Heart left ventricle (tissue), 16 donors: ENCODE data around the gene KISS1. TPM values are rescaled to one million over a fixed set of nuclear protein-coding genes. Genes with fewer than 3 reads are reported as not detected.

Experiments used
- ATAC-seq, 4 donors: fragments of 200-7000 bp; cut with Tn5 transposase; one replicate each; pipeline ENCODE4 v1.9.1; 2020 to 2022; ENCODE audit warnings: moderate library complexity in 4 of 4, mild to moderate bottlenecking in 3 of 4, moderate number of reproducible peaks in 1 of 4
- DNase-seq, 5 donors: peaks; one replicate each; pipeline ENCODE4 v3.0.0-alpha.2; 2020
- H3K27ac ChIP-seq, 12 donors: fragments of 200-600 bp; sonication (generic) in 4 of 12; one replicate each; pipeline versions ENCODE4 v1.5.0 to v1.8.0; 2016 to 2022; ENCODE audit warnings: mild to moderate bottlenecking in 2 of 12
- H3K27me3 ChIP-seq, 9 donors: fragments of 200-600 bp; sonication (generic) in 2 of 9; one replicate each; pipeline versions ENCODE4 v1.5.1 to v1.8.0; 2016 to 2022; ENCODE audit warnings: mild to moderate bottlenecking in 3 of 9
- H3K36me3 ChIP-seq, 9 donors: fragments of 200-600 bp; sonication (generic) in 2 of 9; one replicate each; pipeline versions ENCODE4 v1.5.0 to v1.8.0; 2018 to 2022; ENCODE audit warnings: mild to moderate bottlenecking in 2 of 9
- H3K4me1 ChIP-seq, 12 donors: fragments of 200-600 bp; sonication (generic) in 4 of 12; one replicate each; pipeline versions ENCODE4 v1.5.0 to v1.8.0; 2016 to 2022; ENCODE audit warnings: mild to moderate bottlenecking in 3 of 12
- H3K4me3 ChIP-seq, 12 donors: fragments of 200-600 bp; sonication (generic) in 4 of 12; one replicate each; pipeline versions ENCODE4 v1.5.0 to v1.8.0; 2017 to 2022; ENCODE audit warnings: mild to moderate bottlenecking in 9 of 12, moderate library complexity in 4 of 12
- H3K9me3 ChIP-seq, 12 donors: fragments of 200-600 bp; sonication (generic) in 4 of 12; one replicate each; pipeline versions ENCODE4 v1.5.0 to v1.8.0; 2016 to 2022; ENCODE audit warnings: mild to moderate bottlenecking in 1 of 12
- CTCF ChIP-seq, 12 donors: fragments of 200-600 bp; sonication (generic) in 4 of 12; IDR thresholded peaks; one replicate each; pipeline versions ENCODE4 v1.5.0 to v1.8.0; 2018 to 2022; ENCODE audit warnings: antibody characterized with exemption in 12 of 12, mild to moderate bottlenecking in 5 of 12
- POLR2A ChIP-seq, 2 donors: fragments of 450-650 bp; IDR thresholded peaks; one replicate each; pipeline ENCODE4 v1.6.1; 2017; ENCODE audit warnings: antibody characterized with exemption in 2 of 2, mild to moderate bottlenecking in 2 of 2, moderate library complexity in 2 of 2
- WGBS, 4 donors: extraction: QIAGEN DNeasy Blood & Tissue Kit in 2 of 4; methylation state at CpG; one replicate each; pipeline versions ENCODE4 v1.1.5 to v1.1.7; 2013 to 2018; 5-methylcytosine and 5-hydroxymethylcytosine counted together
- intact Hi-C, 10 donors: fragments of 100-400 bp; cut with DNase I; formaldehyde crosslinking; loops; one replicate each; pipeline versions ENCODE4 v1.11.1 to v1.14.2; 2022
- polyA plus RNA-seq, 2 donors: library from polyadenylated mRNA; stranded (reverse); fragments of 200-250 nt; gene quantifications; one replicate each; pipeline ENCODE4 v1.2.3, GENCODE V29; 2013
- total RNA-seq, 9 donors: library from RNA; depleted of rRNA in 2 of 9; stranded (reverse); fragments of >200 nt in 2 of 9; fragmentation: NEBNext Ultra II Directional in 3 of 9; extraction: Animal tissue kit (Norgen Biotek cat#: 25700) in 3 of 9; gene quantifications; one replicate each; pipeline versions ENCODE4 v1.1.0 to v1.2.4, GENCODE V29; 2016 to 2023
- donor health status: ischemic (EF 13 %, LVEDD 7.1; RV severe dilation, severe dysfunction).
- donor health status: healthy with polysubstance abuse.
- donor health status: DM: no; HTN: yes; CAD: no.
- donor health status: DM: no; HTN: no; CAD: no.
- donor health status: ischemic (EF 25% LVEDD 6.9; RV normal size, moderate dysfunction).
- donor health status: ischemic (EF 25% LVEDD 5.7; RV mildly dilated, moderate dysfunction).
- donor health status: healthy.
- donor health status: DM: yes; HTN: yes; CAD: no.
- donor health status: ischemic (EF 35%, LVEDD 5.7; RV mildly dilated, moderate dysfunction).
- donor health status: nonischemic (EF 11% LVEDD 7.7; RV severe dilation, severe dysfunction).
- donor health status: DM: yes; HTN: yes; CAD: no.
- donor health status: PGD.
- donor health status: ischemic (EF 29% LVEDD 5.4; RV normal size, mild dysfunction).
- donor health status: nonischemic (EF 23%, LVEDD 6.1; RV moderate dilation, normal function).

The KISS1 gene
- total and polyA plus RNA-seq, 11 donors: not detected

GRCh38 chr1:204142032-204142974 is 54.0 kb downstream of the KISS1 start:
- Histone ChIP-seq H3K36me3 (peaks cover 0 to 14% (median 0%) of the 10 kb centered on the region in 9 donors), H3K4me1 (no peaks in the 10 kb centered on the region), H3K9me3 (no peaks in the 10 kb centered on the region), H3K4me3 (no peak overlapping the region), H3K27ac (no peak overlapping the region), H3K27me3 (no peaks in the 10 kb centered on the region)
- no peak for DNase-seq
- WGBS, 4 donors: 88 to 93% (median 91%) methylated on average over 5 of the region's 5 CpGs
- intact Hi-C loops: no loop called here
- ATAC-seq: no peak
- TF ChIP-seq CTCF (IDR thresholded peaks at IDR 0.05): no peak
- no peak for TF ChIP-seq POLR2A (IDR thresholded peaks at IDR 0.05)

- TF ChIP-seq POLR2A (IDR thresholded peaks at IDR 0.05) (no peak), CTCF (IDR thresholded peaks at IDR 0.05) (no peak)
Observed at GRCh38 chr1:204141131-204141530, 55.2 kb downstream of the KISS1 start.

More at GRCh38 chr1:204141131-204141530, 55.2 kb downstream of the KISS1 start:
- ATAC-seq (no peak), DNase-seq (no peak)
- H3K27ac ChIP-seq: no peak overlapping the region
- peaks cover 0 to 14% (median 0%) of the 10 kb centered on the region in 9 donors for H3K36me3 ChIP-seq
- intact Hi-C loops: no loop called here
- H3K4me3 ChIP-seq: no peak overlapping the region
- WGBS, 4 donors: 93 to 97% (median 94%) methylated on average over 3 of the region's 3 CpGs
- H3K27me3 ChIP-seq: no peaks in the 10 kb centered on the region
- no peaks in the 10 kb centered on the region for H3K4me1 ChIP-seq
- H3K9me3 ChIP-seq: no peaks in the 10 kb centered on the region

Other genes starting within 250 kb of the KISS1 start
- gene SOX13, start 123.4 kb downstream of the KISS1 start, total RNA-seq: 10 to 100 TPM in 8 of 9 donors, 1 to 10 TPM in 1; 8.8 to 16.0 (median 13.0) TPM
- gene SOX13, start 123.4 kb downstream of the KISS1 start, polyA plus RNA-seq: 1 to 10 TPM; 8.2 to 8.5 TPM
- 10 to 100 TPM in 1 of 9 donors, 1 to 10 TPM in 8; 1.1 to 16.3 (median 2.5) TPM for gene ETNK2, start 44.4 kb downstream of the KISS1 start, total RNA-seq
- gene ETNK2, start 44.4 kb downstream of the KISS1 start, polyA plus RNA-seq: 1 to 10 TPM; 3.0 to 6.5 TPM
- gene REN, start 30.2 kb downstream of the KISS1 start, total RNA-seq: not detected
- not detected for gene REN, start 30.2 kb downstream of the KISS1 start, polyA plus RNA-seq
- gene GOLT1A, start 17.5 kb upstream of the KISS1 start, total RNA-seq: under 1 TPM in 1 of 9 donors, not detected in 8; 0.29 TPM
- gene GOLT1A, start 17.5 kb upstream of the KISS1 start, polyA plus RNA-seq: under 1 TPM in 1 of 2 donors, not detected in 1; 0.24 TPM
- 10 to 100 TPM in 7 of 9 donors, 1 to 10 TPM in 2; 9.1 to 33.2 (median 20.1) TPM for gene PLEKHA6, start 163.4 kb upstream of the KISS1 start, total RNA-seq
- 10 to 100 TPM in 1 of 2 donors, 1 to 10 TPM in 1; 5.2 to 12.8 TPM for gene PLEKHA6, start 163.4 kb upstream of the KISS1 start, polyA plus RNA-seq
- 10 to 100 TPM; 15.8 to 29.8 (median 25.9) TPM for gene PPP1R15B, start 215.3 kb upstream of the KISS1 start, total RNA-seq
- 10 to 100 TPM in 1 of 2 donors, 1 to 10 TPM in 1; 8.1 to 27.9 TPM for gene PPP1R15B, start 215.3 kb upstream of the KISS1 start, polyA plus RNA-seq